Effector CD8-positive, alpha-beta T cell (primary cell): ENCODE results near the gene GLIPR2.
"Not testable (repeated sequence)": the region's sequence is repeated elsewhere in the genome, so short reads cannot be mapped to it uniquely, and the experiment has no call there.

ENCODE experiments used
- DNase-seq: peaks from one replicate; lab custom pipeline; 2025; lab: John Stamatoyannopoulos, UW
- total RNA-seq, 4 experiments: gene quantifications; one replicate each; lab custom pipeline; 2026; lab: John Stamatoyannopoulos, UW

GLIPR2 gene
- 31.1 to 89.1 (median 50.2) reads per million in 4 experiments for total RNA-seq

- peak; percentile 62 for DNase-seq
These were observed at the start of gene GLIPR2 for GRCh38 chr9:36136272-36136893. GLIPR2 (plus strand) TSS chr9:36136733; CDS start chr9:36136779, 46 bp downstream.

- DNase-seq = not testable (repeated sequence)
These were observed 49.5 kb upstream of the GLIPR2 start for GRCh38 chr9:36087054-36087453.

GRCh38 chr9:36088020-36088419 lies 48.5 kb upstream of the GLIPR2 start:
- DNase-seq = no peak

GRCh38 chr9:36091026-36091953 lies 45.2 kb upstream of the GLIPR2 start:
- DNase-seq = no peak

GRCh38 chr9:36092014-36092413 lies 44.5 kb upstream of the GLIPR2 start:
- no peak for DNase-seq

GRCh38 chr9:36092509-36093215 lies 43.9 kb upstream of the GLIPR2 start:
- DNase-seq = no peak

- DNase-seq = no peak
These were observed 43.1 kb upstream of the GLIPR2 start for GRCh38 chr9:36093384-36093783.

- no peak for DNase-seq
These were observed 36.8 kb upstream of the GLIPR2 start for GRCh38 chr9:36099718-36100117.

- no peak for DNase-seq
These were observed 36.0 kb upstream of the GLIPR2 start for GRCh38 chr9:36100532-36100931.

- DNase-seq = no peak
These were observed 34.4 kb upstream of the GLIPR2 start for GRCh38 chr9:36101916-36102741.

GRCh38 chr9:36102742-36103495 lies 33.6 kb upstream of the GLIPR2 start:
- DNase-seq = peak; percentile 78

GRCh38 chr9:36109071-36109470 lies 27.5 kb upstream of the GLIPR2 start:
- DNase-seq = no peak

- no peak for DNase-seq
These were observed 26.1 kb upstream of the GLIPR2 start for GRCh38 chr9:36110434-36110833.

GRCh38 chr9:36112516-36112915 lies 24.0 kb upstream of the GLIPR2 start:
- no peak for DNase-seq

GRCh38 chr9:36113999-36114398 lies 22.5 kb upstream of the GLIPR2 start:
- DNase-seq = no peak

- DNase-seq = no peak
These were observed 19.9 kb upstream of the GLIPR2 start for GRCh38 chr9:36116593-36116992.

GRCh38 chr9:36118201-36118600 lies 18.3 kb upstream of the GLIPR2 start:
- DNase-seq = no peak

- no peak for DNase-seq
These were observed 17.8 kb upstream of the GLIPR2 start for GRCh38 chr9:36118706-36119105.

GRCh38 chr9:36119476-36119875 lies 17.1 kb upstream of the GLIPR2 start:
- DNase-seq = no peak

GRCh38 chr9:36120705-36121104 lies 15.8 kb upstream of the GLIPR2 start:
- DNase-seq = no peak

- DNase-seq = no peak
These were observed 14.6 kb upstream of the GLIPR2 start for GRCh38 chr9:36121971-36122370.
